H1 (cell line): ENCODE data around the gene TNPO3. TPM values are rescaled to one million over a fixed set of nuclear protein-coding genes. Genes with fewer than 3 reads are reported as not detected.

Experiments used
- polyA plus RNA-seq, 7 experiments: library from polyadenylated mRNA; depleted of rRNA in 3 of 7; stranded (reverse) in 5 of 7; unstranded in 2 of 7; fragments of >200 nt in 5 of 7; fragments of 200-250 nt in 2 of 7; gene quantifications; 1 replicate in 5 of 7; 2 replicates in 1 of 7; 4 replicates in 1 of 7; pipeline versions ENCODE4 v1.2.1 to v1.2.3, GENCODE V29; 2011 to 2013; ENCODE audit warnings: missing spikeins in 2 of 7, mixed read lengths in 2 of 7
- total RNA-seq: library from RNA; stranded (reverse); fragmentation: NEBNext Ultra II Directional; extraction: Animal tissue kit (Norgen Biotek cat#: 25700); gene quantifications from 2 replicates; pipeline ENCODE4 v1.2.1, GENCODE V29; 2021
- TF ChIP-seq, protein P1 (sequence below): IDR thresholded peaks from 2 replicates; pipeline ENCODE4 v1.6.1; 2012; ENCODE audit warnings: low read length, inconsistent platforms

Gene TNPO3
- total and polyA plus RNA-seq, 2 of the 8 experiments (the other 6 are each of a cell fraction or from before 2014, with no cell fraction given): 67.6 to 99.2 TPM

DNA sequence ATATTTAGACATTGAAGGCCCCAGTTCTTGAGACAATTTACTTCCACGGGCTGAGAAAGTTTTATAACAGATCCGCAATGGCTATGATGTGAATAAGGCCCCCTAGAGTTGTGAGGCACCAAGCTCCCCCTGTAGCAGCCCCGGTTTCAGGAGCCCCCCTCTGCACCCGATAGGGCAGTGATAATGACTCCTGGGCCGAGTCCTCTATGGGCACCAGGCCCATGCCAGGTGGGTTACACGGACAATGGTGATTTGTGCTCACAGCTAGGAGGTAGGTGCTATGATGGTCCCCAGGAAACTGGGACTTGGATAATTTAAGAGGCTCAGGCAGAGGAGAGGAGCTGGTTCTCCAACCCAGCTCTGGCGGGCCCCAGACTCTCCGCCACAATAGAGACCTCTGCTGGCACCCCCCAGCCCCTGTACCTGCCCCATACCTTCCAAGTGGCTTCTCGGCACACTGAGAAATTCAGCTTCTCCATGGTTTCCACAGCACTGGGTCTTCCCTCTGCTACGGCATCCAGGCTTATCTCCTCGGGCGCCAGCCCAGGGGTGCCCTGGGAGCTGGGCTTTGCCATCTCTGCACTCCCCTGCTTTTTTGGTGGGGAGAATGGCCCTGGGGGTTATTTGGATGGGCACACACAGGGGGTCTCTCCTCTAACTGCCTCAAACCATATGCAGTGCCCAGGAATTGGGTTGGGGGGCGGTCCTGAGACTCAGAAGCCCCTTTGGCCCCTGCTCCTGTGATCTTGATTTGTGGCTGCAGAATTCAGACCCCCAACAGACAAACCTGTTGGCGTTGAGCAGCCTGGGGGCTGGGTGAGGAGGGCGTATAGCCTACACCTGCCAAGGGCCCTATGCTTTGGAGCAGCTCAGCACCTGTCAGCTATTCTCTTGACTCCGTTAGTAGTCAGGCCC lies 132.2 kb downstream of the TNPO3 start (continued):
- TF ChIP-seq, protein P1, sequence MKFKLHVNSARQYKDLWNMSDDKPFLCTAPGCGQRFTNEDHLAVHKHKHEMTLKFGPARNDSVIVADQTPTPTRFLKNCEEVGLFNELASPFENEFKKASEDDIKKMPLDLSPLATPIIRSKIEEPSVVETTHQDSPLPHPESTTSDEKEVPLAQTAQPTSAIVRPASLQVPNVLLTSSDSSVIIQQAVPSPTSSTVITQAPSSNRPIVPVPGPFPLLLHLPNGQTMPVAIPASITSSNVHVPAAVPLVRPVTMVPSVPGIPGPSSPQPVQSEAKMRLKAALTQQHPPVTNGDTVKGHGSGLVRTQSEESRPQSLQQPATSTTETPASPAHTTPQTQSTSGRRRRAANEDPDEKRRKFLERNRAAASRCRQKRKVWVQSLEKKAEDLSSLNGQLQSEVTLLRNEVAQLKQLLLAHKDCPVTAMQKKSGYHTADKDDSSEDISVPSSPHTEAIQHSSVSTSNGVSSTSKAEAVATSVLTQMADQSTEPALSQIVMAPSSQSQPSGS: no peak
- TF ChIP-seq, all 59 proteins: peak for 0
